OCI-LY7 (cell line): ENCODE data around the gene RASA1. TPM values are rescaled to one million over a fixed set of nuclear protein-coding genes. Genes with fewer than 3 reads are reported as not detected.

Experiments
- BruUV-seq: library from RNA; stranded (reverse); fragments of 400-500 nt; replicated peaks from 2 replicates; lab custom pipeline; 2021; lab: Mats Ljungman, UMichigan
- CTCF ChIA-PET: fragments of 300-600 bp; sonication (Branson Sonifier 250); formaldehyde crosslinking; loops from one replicate; lab custom pipeline; 2022; ENCODE audit warnings: antibody characterized with exemption; ENCODE audit not compliant: unreplicated experiment; lab: Charles Lee
- POLR2A ChIA-PET: fragments of 300-600 bp; sonication (Branson Sonifier 250); formaldehyde crosslinking; loops from one replicate; lab custom pipeline; 2022; ENCODE audit warnings: antibody characterized with exemption; lab: Charles Lee
- DNase-seq: peaks from one replicate; pipeline ENCODE4 v3.0.0-alpha.2; 2015; ENCODE audit warnings: low spot score
- H2AFZ ChIP-seq: fragments of 200-600 bp; sonication (generic), shearing (Covaris generic); 2 replicates; pipeline ENCODE4 v1.6.1; 2014; ENCODE audit warnings: mild to moderate bottlenecking, antibody characterized with exemption, low read length, moderate library complexity
- H3K27ac ChIP-seq: fragments of 200-600 bp; sonication (generic); 2 replicates; pipeline ENCODE4 v1.5.1; 2014; ENCODE audit warnings: mixed run types, low read depth, mild to moderate bottlenecking, moderate library complexity, low read length, inconsistent platforms; ENCODE audit not compliant: poor library complexity, severe bottlenecking
- H3K36me3 ChIP-seq: fragments of 200-600 bp; sonication (generic); 2 replicates; pipeline ENCODE4 v1.6.1; 2014; ENCODE audit warnings: mild to moderate bottlenecking, antibody characterized with exemption, low read length, moderate library complexity, mixed read lengths; ENCODE audit not compliant: insufficient read depth
- H3K4me1 ChIP-seq: fragments of 200-600 bp; sonication (generic); 2 replicates; pipeline ENCODE4 v1.5.1; 2014; ENCODE audit warnings: mild to moderate bottlenecking, low read length; ENCODE audit not compliant: insufficient read depth, poor library complexity, severe bottlenecking
- H3K4me2 ChIP-seq: fragments of 200-600 bp; sonication (generic); 2 replicates; pipeline ENCODE4 v1.6.1; 2014; ENCODE audit warnings: mild to moderate bottlenecking, low read length
- H3K4me3 ChIP-seq: fragments of 200-600 bp; sonication (generic); 2 replicates; pipeline ENCODE4 v1.5.1; 2014; ENCODE audit warnings: mild to moderate bottlenecking, low read depth, low read length; ENCODE audit not compliant: poor library complexity, severe bottlenecking
- H3K79me2 ChIP-seq: fragments of 200-600 bp; sonication (generic); 2 replicates; pipeline ENCODE4 v1.6.1; 2016; ENCODE audit warnings: low read depth, mild to moderate bottlenecking, low read length, moderate library complexity, mixed read lengths; ENCODE audit not compliant: insufficient read depth
- H3K9me2 ChIP-seq: fragments of 200-600 bp; sonication (generic); 2 replicates; pipeline ENCODE4 v1.6.1; 2016; ENCODE audit warnings: mild to moderate bottlenecking, low read length, mixed read lengths; ENCODE audit not compliant: insufficient read depth
- H3K9me3 ChIP-seq: fragments of 200-600 bp; sonication (generic); 2 replicates; pipeline ENCODE4 v1.6.1; 2014; ENCODE audit warnings: mild to moderate bottlenecking, mixed run types, low read length, mixed read lengths
- H4K20me1 ChIP-seq: fragments of 200-600 bp; sonication (generic); 2 replicates; pipeline ENCODE4 v1.6.1; 2014; ENCODE audit warnings: mild to moderate bottlenecking, antibody characterized with exemption, low read length, moderate library complexity, mixed read lengths; ENCODE audit not compliant: insufficient read depth
- CTCF ChIP-seq: fragments of 200-600 bp; sonication (generic); conservative IDR thresholded peaks from 2 replicates; pipeline ENCODE4 v1.5.1; 2014; ENCODE audit warnings: mild to moderate bottlenecking, antibody characterized with exemption, low read length, moderate library complexity, mixed read lengths
- EZH2phosphoT487 ChIP-seq: fragments of 200-600 bp; sonication (generic); IDR thresholded peaks from 2 replicates; pipeline ENCODE4 v1.6.1; 2018; ENCODE audit warnings: low read depth, borderline replicate concordance, mild to moderate bottlenecking, mixed run types, antibody characterized with exemption, low read length, moderate library complexity, mixed read lengths
- intact Hi-C: fragments of 100-400 bp; cut with micrococcal nuclease; formaldehyde crosslinking; loops from one replicate; pipeline ENCODE4 v1.10.0; 2022; ENCODE audit not compliant: unreplicated experiment
- total RNA-seq, 2 experiments: library from RNA; depleted of rRNA in 1 of 2; stranded (reverse); fragments of >200 nt in 1 of 2; shearing (Covaris generic) in 1 of 2; gene quantifications; 2 replicates each; pipeline ENCODE4 v1.2.3, GENCODE V29; 2014 to 2022

The RASA1 gene
- total RNA-seq, 2 experiments from 2014 or later: 18.1 to 27.3 TPM

- POLR2A ChIA-PET: interaction anchor here (1.0 to 2.1 kb wide), 2 partner anchors 12 to 60 kb away, joined by 3 to 8 read pairs; no protein-coding TSS in a partner anchor
- no peaks in the 10 kb centered on the region for H3K9me2 ChIP-seq
- peaks cover 97% of the 10 kb centered on the region for H3K36me3 ChIP-seq
- H3K9me3 ChIP-seq: no peaks in the 10 kb centered on the region
- H4K20me1 ChIP-seq: peaks cover 7% of the 10 kb centered on the region; the same call in 1 of the 2 replicates
- CTCF ChIA-PET: no interaction called here
- H3K4me3 ChIP-seq: no peak overlapping the region
- TSS peak; percentile 11 for BruUV-seq
- peaks cover 4% of the 10 kb centered on the region; the same call in 1 of the 2 replicates for H3K79me2 ChIP-seq
- H3K4me1 ChIP-seq: no peaks in the 10 kb centered on the region
- no peak for TF ChIP-seq CTCF
- no peak for TF ChIP-seq EZH2phosphoT487
- DNase-seq: no peak
- H3K27ac ChIP-seq: no peak overlapping the region
- no peak overlapping the region for H2AFZ ChIP-seq
- no peak overlapping the region for H3K4me2 ChIP-seq
- intact Hi-C loops: no loop called here
Measured at GRCh38 chr5:87392170-87392569, 124.5 kb downstream of the RASA1 start.

GRCh38 chr5:87392801-87393200, 125.1 kb downstream of the RASA1 start:
- Histone ChIP-seq H3K9me3 (no peaks in the 10 kb centered on the region), H3K9me2 (no peaks in the 10 kb centered on the region), H3K27ac (no peak overlapping the region), H3K4me3 (no peak overlapping the region), H3K4me2 (no peak overlapping the region), H3K36me3 (peaks cover 97% of the 10 kb centered on the region), H2AFZ (no peak overlapping the region), H3K4me1 (no peaks in the 10 kb centered on the region), H4K20me1 (peaks cover 7% of the 10 kb centered on the region), H3K79me2 (peaks cover 4% of the 10 kb centered on the region; the same call in 1 of the 2 replicates)
- ChIA-PET CTCF (no interaction called here), POLR2A (interaction anchor here (0.8 to 1.0 kb wide), 2 partner anchors 15 to 61 kb away, joined by 3 read pairs; no protein-coding TSS in a partner anchor)
- TF ChIP-seq EZH2phosphoT487 (no peak), CTCF (no peak)
- intact Hi-C loops: no loop called here
- no TSS peak for BruUV-seq
- DNase-seq: no peak

- ChIA-PET POLR2A (interaction anchor here (0.8 to 1.2 kb wide), 2 partner anchors 9 to 16 kb away, joined by 3 to 4 read pairs; no protein-coding TSS in a partner anchor), CTCF (no interaction called here)
- no peak overlapping the region for H3K27ac ChIP-seq
- no peak for DNase-seq
- no TSS peak for BruUV-seq
- H2AFZ ChIP-seq: no peak overlapping the region
- no peak for TF ChIP-seq EZH2phosphoT487
- TF ChIP-seq CTCF: no peak
- H3K36me3 ChIP-seq: peaks cover 97% of the 10 kb centered on the region
- H3K79me2 ChIP-seq: peaks cover 4% of the 10 kb centered on the region; the same call in 1 of the 2 replicates
- peaks cover 7% of the 10 kb centered on the region for H4K20me1 ChIP-seq
- H3K9me3 ChIP-seq: no peaks in the 10 kb centered on the region
- no peaks in the 10 kb centered on the region for H3K9me2 ChIP-seq
- intact Hi-C loops: no loop called here
- H3K4me2 ChIP-seq: no peak overlapping the region
- H3K4me3 ChIP-seq: no peak overlapping the region
- no peaks in the 10 kb centered on the region for H3K4me1 ChIP-seq
Measured at GRCh38 chr5:87393331-87393730, 125.6 kb downstream of the RASA1 start.
